Measurements from ENCODE around the gene SIRPB2. TPM values are rescaled to one million over a fixed set of nuclear protein-coding genes. Genes with fewer than 3 reads are reported as not detected.
A peak's percentile ranks its signal among the peaks of the same experiment; 100 is the strongest.

SIRPB2 gene
- total RNA-seq, 1 donor from 2014 or later = 0.13 TPM

DNA sequence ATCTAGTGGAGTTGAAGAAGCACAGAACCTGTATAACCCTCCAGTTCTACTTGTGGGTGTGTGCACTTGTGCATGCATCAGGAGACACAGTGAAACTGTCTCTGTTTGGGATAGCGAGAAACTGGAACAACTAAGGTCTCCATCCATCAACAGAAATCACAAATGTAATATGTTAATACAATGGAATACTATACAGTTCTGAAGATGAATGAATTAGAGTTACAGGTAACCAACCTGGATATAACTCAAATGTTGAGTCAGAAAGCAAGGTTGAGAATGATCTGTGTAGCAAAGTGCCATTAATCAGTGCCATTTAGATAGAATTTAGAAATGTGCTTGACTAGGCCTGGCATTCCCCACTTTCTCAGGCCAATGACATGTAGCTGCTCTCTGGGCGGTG lies 20.0 kb downstream of the SIRPB2 start:
- no peak for DNase-seq (ENCODE audit: low read depth in 2 of 2)

GRCh38 chr20:1469925-1470571 lies 21.2 kb downstream of the SIRPB2 start:
- peak; percentile 84 to 97 for DNase-seq (ENCODE audit: low read depth in 2 of 2)

DNA sequence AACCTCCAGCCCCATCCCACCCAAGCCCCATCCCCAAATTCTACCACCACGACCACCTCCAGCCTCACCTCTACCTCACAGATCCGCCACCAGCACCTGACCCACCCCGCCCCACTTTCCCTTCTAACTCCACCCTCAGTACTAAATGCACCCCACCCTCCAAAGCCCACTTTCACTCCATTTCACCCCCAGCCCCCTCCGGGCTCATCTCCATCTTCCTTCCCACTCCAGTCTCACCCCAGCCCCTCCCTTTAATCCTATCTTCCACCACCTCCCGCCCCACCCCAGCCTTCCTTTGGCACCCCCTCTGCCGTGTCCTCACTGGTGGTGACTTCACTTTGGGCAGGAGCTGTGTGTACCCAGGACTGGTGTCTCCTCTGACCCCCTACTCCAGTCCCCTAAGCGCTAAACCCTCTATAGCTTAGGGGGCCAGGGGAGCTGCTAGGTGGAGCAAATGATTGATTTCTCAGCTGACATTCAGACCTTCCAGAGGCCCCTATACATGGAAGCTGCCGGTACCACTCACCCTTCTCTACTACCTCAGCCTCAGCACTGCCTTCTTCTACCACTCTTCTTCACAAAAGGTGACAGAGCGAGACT lies 21.8 kb downstream of the SIRPB2 start:
- no peak for DNase-seq (ENCODE audit: low read depth in 2 of 2)

- no peak for DNase-seq (ENCODE audit: low read depth in 2 of 2)
Measured at GRCh38 chr20:1468117-1468624, 23.0 kb downstream of the SIRPB2 start.

DNA sequence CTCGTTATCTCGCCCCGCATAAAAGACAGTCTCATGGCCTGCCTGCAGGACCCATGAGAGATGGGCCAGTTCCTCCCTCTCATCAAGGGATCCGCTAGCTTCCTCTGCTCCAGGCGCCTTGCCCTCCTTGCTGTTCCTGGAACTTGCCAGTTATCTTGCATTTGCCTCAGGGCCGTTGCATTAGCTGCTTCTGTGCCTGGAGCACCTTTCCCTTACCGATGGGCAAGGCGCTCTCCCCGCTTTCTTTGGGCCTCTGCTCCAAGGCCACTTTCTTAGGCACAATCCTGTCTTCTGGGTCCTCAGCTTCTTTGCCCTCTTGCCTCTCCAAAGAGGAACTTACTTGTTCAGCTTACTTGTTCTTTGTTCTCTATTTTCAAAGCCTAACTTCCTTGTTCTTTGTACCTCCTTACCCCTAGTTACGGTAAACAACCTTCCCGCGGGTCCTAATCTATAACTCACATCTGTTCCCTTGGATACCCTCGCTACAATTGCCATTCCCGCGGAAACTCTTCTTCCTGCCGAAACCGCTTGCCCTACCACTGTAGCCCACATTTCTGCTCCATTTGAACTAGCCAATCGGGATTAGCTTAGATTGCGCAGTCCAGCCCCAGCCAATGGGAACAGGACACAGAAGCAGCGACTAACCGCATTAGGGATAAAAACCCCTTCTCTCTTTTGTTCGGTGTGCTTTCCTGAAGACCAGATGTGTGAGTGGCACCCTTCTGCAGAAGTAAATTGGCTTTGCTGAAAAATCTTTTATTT lies 23.7 kb downstream of the SIRPB2 start:
- DNase-seq (ENCODE audit: low read depth in 2 of 2) = no peak

GRCh38 chr20:1467082-1467354 lies 24.2 kb downstream of the SIRPB2 start:
- DNase-seq (ENCODE audit: low read depth in 2 of 2) = no peak

GRCh38 chr20:1466211-1467081 lies 24.8 kb downstream of the SIRPB2 start, which contains the start of gene NSFL1C:
NSFL1C (minus strand) TSS chr20:1466849; CDS start chr20:1466824, 25 bp downstream.
- DNase-seq (ENCODE audit: low read depth in 2 of 2) = peak; percentile 84 to 96

DNA sequence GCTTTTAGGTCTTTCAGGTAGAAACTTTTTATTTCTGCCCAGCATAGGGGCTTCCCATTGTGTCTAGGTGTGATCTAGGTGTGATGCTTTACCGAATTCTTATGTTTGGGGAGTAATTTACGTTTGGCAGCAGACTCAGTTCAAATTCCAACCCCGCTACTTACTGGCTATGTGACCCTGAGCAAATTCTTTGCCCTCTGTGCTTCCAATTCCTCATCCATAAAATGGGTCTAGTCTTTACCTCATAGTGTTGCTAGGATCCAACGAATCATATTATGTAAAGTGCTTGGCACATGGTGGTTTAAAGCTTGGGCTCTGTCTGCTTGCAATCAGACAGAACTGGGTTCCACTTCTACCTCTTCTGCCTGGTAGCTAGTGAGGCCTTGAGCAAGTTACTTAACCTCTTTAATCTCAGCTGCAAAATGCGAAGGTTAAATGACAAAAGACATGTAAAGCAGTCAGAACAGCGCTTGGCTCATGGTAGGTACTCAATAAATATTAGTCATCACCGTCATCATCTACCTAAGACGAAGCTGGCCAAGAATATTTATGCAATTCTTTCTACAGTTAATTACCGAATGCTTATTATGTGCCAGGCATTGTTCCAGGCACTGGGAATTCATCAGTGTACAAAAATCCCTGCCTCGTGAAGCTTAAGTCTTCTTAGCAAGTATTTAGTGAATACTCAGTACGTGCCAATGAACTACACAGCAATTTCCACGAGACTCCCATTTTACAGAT lies 25.6 kb downstream of the SIRPB2 start:
- peak in 1 of 2 donors; percentile 12 for DNase-seq (ENCODE audit: low read depth in 2 of 2)

DNA sequence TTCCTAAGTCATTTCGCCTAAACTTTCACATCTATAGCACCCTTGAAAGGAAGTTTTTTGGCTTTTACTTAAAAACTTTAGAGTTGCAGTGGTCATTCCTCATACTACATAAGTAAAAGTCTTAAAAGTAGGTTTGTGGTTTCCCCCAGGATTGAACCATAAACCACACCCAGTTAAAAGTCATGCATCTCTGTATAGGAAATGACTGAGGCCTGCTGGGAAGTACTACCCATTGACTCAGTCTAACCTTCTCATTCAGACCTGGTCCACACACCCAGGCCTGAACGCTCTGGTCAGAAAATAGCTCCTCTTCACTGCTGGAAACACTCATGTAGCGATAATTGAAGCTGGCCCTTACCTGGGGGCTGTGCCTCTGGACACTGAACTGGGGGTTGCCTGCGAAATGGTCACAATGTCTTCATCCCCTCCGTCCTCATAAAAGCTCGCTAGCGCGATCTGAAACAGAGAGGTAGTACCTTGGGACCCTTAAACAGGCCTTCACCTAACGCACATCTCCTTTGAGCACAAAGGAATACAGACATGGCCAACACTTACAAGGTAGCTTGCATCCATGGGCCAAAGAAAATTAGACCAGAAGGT lies 27.1 kb downstream of the SIRPB2 start:
- no peak for DNase-seq (ENCODE audit: low read depth in 2 of 2)

DNA sequence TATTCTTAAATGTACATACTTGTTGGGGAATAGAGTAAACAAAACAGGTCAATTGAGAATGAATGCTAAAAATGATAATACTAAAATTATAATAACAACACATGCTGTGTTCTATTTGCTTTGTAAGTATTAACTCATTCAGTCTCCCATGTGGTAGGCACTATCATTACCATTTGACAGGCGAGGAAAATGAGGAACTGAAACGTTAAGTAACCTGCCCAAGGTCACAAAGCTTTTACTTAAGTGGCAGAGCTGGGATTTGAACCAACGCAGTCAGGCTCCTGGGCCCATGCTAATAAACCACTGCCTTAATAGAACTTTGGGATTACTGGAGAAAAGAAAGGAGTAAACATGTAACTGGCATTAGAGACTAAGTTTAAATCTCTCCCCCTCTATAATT lies 28.4 kb downstream of the SIRPB2 start:
- DNase-seq (ENCODE audit: low read depth in 2 of 2) = no peak

DNA sequence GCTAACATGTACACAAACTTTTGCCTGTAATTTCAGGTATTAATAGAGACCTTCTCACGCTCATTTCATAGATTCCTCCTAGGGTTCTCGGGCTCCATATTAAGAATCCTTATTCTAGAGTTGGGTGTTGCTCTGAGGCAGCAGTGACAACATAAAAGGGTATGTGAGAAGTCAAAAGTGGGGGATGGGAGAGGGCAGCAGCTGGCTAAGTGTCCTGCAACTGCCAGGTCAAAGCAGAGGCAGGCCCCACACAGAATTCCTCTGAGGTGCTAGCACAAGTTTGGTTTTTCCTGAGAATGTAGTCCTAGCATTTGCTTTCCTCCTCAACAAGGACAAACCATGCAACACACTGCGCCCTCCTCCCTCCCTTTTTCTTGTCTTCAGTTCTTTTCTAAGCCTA lies 29.2 kb downstream of the SIRPB2 start:
- no peak for DNase-seq (ENCODE audit: low read depth in 2 of 2)

- DNase-seq (ENCODE audit: low read depth in 2 of 2) = no peak
Measured at GRCh38 chr20:1460275-1460674, 30.9 kb downstream of the SIRPB2 start.

DNA sequence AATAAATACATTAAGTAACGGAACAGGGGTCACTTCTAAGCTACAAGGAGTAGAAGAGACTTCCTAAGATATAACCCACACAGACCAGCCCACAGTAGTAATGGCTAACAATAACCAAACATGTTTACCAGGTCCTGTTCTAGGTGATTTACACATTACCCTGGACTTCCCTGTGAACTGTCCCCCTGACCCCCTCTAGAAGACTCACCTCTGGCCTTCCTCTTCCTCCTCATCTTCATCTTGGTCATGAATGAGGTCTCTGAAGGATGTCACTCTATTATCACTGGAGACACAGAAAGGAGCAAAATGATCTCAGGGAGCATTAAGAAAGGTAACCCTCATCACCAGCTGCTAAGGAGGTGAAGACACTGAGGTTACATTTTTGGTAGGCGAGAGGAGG lies 33.2 kb downstream of the SIRPB2 start:
- DNase-seq (ENCODE audit: low read depth in 2 of 2) = no peak

DNA sequence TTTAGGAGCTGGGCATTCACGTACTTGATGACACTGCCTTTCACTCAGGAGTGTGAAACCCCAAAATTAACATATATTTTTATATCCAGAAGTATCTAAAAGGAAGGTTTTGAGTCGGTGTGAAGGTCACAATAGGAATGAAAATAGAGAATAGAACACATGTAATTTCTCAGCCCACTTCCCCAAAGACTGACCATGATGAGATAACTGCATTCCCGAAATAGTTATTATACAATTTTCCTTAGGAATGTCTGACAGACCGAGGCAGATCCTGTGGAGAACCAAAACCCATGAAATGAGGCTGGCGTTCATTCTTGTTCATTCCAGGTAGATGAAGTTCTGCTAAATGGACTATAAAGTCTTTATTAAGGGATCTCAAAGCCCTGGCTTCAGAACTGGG lies 34.9 kb downstream of the SIRPB2 start:
- DNase-seq (ENCODE audit: low read depth in 2 of 2) = no peak

DNA sequence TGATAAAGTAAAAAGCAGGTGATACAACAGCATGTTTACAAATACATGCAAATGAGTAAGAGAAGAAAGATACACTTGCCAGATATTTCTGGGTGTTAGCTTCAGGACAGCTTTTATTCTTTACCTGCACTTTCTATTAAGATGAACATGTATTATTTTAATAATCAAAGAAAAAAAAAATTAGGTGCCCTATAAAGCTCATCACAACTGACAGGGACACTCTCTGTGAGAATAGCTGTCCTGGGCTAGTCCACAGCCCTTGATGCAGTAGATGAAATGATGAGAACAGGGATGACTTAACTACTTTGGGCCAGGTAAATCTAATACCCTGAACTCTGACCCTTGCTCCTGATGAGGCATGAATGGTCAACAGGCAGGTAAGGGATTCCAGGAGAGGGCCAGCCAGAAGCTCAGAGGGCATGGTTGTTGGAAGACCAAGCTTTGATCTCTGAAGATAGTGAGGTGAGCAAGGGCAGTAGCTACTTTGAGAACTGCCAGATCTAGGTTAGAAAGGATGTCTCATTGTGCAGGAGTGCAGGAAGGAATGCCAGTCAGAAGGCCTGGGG lies 40.2 kb downstream of the SIRPB2 start:
- no peak for DNase-seq (ENCODE audit: low read depth in 2 of 2)

DNA sequence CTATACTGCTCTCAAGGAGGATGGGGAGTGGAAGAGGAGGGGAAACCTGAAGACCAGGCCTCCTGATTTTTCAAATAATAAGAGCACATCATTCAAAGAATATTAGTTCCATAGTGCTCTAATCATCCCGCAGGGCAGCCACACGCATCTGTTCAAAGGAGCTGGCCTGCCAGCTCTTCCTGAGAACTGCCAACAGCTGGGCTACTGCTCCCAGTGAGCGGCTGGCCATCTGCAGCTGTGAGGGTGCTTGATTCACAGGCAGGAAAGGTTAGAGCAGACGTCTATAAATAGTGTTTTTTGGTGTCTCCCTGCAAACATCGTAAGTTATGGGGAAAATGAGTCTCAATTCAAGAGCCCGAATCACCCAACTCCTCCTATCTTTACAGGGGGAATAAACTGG lies 41.9 kb downstream of the SIRPB2 start:
- no peak for DNase-seq (ENCODE audit: low read depth in 2 of 2)

GRCh38 chr20:1448081-1448620 lies 43.1 kb downstream of the SIRPB2 start:
- no peak for DNase-seq (ENCODE audit: low read depth in 2 of 2)

DNA sequence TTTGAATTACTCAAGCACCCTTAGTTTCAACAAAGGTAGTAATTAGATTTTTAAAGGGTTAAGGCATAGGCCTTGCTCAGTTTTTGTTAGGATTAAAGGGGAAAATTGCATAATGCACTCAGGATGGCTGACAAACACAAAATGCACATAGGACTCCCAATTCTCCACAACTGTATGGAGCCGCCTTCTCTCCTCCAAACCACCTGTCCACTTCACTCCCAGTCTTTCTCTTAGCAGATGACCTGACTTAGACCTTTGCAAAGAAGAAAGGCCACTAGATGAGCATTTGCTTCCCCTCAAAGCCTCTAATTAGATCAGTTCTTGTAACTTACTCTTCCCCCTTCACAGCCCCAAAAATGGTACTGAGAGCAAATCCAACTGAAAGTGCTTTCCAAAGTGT lies 44.7 kb downstream of the SIRPB2 start:
- no peak for DNase-seq (ENCODE audit: low read depth in 2 of 2)

GRCh38 chr20:1443085-1443484 lies 48.1 kb downstream of the SIRPB2 start:
- DNase-seq (ENCODE audit: low read depth in 2 of 2) = no peak

DNA sequence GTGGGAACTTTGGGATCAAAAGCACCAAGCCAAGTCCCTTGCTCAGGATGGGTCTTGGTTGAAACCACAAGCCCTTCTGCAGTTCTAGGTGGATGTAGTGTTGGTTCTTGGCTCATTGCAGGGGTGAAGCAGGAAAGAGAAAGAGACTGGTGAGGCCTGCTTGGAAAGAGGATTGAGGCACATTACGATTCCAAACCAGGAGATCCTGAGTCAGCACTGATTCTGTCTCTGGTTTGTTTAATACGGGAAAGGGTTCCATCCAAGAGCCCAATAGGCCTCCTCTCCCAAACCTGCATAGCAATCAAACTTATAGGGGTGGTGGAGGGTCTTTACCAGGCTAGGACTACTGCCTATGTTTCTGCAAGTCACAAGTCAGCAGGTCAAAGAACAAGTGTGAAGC lies 48.9 kb downstream of the SIRPB2 start:
- no peak for DNase-seq (ENCODE audit: low read depth in 2 of 2)

Measured in dermis microvascular lymphatic vessel endothelial cell (primary cell).